HG02938 (cell line): ENCODE measurements around the gene DUSP22.
A peak's percentile ranks its signal among the peaks of the same experiment; 100 is the strongest.
"Not testable (repeated sequence)": the region's sequence is repeated elsewhere in the genome, so short reads cannot be mapped to it uniquely, and the experiment has no call there.

Experiments used
- ATAC-seq: cut with Tn5 transposase; IDR thresholded peaks from one replicate; pipeline ENCODE4 v1.9.1; 2021; ENCODE audit warnings: mild to moderate bottlenecking, moderate library complexity; ENCODE audit not compliant: unreplicated experiment

Gene DUSP22

GRCh38 chr6:291697-292505 lies at the start of gene DUSP22:
TSS of gene DUSP22 (plus strand) at chr6:292487. CDS start at chr6:292540, 53 bp downstream.
- ATAC-seq = peak; percentile 31

- no peak for ATAC-seq
These were observed 45.9 kb upstream of the DUSP22 start for GRCh38 chr6:246352-246751.

- ATAC-seq = no peak
These were observed 44.9 kb upstream of the DUSP22 start for GRCh38 chr6:247351-247750.

- not testable (repeated sequence) for ATAC-seq
These were observed 44.2 kb upstream of the DUSP22 start for GRCh38 chr6:248046-248445.

- ATAC-seq = no peak
These were observed 41.6 kb upstream of the DUSP22 start for GRCh38 chr6:250676-251075.

GRCh38 chr6:251920-252319 lies 40.4 kb upstream of the DUSP22 start:
- ATAC-seq = no peak

- ATAC-seq = no peak
These were observed 39.3 kb upstream of the DUSP22 start for GRCh38 chr6:252775-253535.

GRCh38 chr6:254016-254415 lies 38.3 kb upstream of the DUSP22 start:
- ATAC-seq = no peak

- no peak for ATAC-seq
These were observed 37.1 kb upstream of the DUSP22 start for GRCh38 chr6:255041-255750.

GRCh38 chr6:255751-256083 lies 36.6 kb upstream of the DUSP22 start:
- no peak for ATAC-seq

GRCh38 chr6:256169-256568 lies 36.1 kb upstream of the DUSP22 start:
- ATAC-seq = no peak

- no peak for ATAC-seq
These were observed 35.1 kb upstream of the DUSP22 start for GRCh38 chr6:257031-257725.

- ATAC-seq = no peak
These were observed 34.5 kb upstream of the DUSP22 start for GRCh38 chr6:257774-258173.

- no peak for ATAC-seq
These were observed 33.0 kb upstream of the DUSP22 start for GRCh38 chr6:259316-259715.

GRCh38 chr6:259901-260508 lies 32.3 kb upstream of the DUSP22 start:
- ATAC-seq = peak; percentile 83

GRCh38 chr6:264626-265025 lies 27.7 kb upstream of the DUSP22 start:
- ATAC-seq = no peak

GRCh38 chr6:268394-268935 lies 23.8 kb upstream of the DUSP22 start:
- ATAC-seq = no peak

GRCh38 chr6:273551-274058 lies 18.7 kb upstream of the DUSP22 start:
- no peak for ATAC-seq

- ATAC-seq = no peak
These were observed 14.5 kb upstream of the DUSP22 start for GRCh38 chr6:277746-278145.

GRCh38 chr6:278494-278893 lies 13.8 kb upstream of the DUSP22 start:
- ATAC-seq = no peak
